GM19468 (cell line): ENCODE data around the gene VWA5B2.
"Not testable (repeated sequence)": the region's sequence is repeated elsewhere in the genome, so short reads cannot be mapped to it uniquely, and the experiment has no call there.

ENCODE experiments used
- ATAC-seq: cut with Tn5 transposase; IDR thresholded peaks from one replicate; pipeline ENCODE4 v1.9.1; 2021; ENCODE audit warnings: mild to moderate bottlenecking, moderate library complexity, moderate number of reproducible peaks; ENCODE audit not compliant: unreplicated experiment; ENCODE audit errors: extremely low read depth

VWA5B2 gene

DNA sequence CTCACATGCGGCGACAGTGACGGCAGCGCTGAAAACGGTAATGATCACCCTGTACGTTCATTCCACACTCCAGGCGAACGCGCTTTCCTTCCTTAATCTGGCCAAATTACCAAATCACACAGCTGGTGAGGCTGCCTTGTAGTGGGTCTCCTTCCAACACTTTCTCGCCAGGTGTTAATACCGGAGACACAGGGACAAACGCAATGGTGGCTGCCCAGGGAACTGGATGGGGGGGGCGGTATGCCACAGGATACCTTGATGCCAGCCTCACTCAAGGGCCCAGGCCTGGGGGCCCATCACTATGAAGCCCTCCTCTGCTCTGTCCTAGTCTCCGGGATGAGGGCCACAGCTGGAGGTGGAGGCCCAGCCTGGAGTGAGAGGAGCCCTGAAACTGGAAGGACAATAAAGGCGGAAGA, 33.4 kb downstream of the VWA5B2 start:
- no peak for ATAC-seq

DNA sequence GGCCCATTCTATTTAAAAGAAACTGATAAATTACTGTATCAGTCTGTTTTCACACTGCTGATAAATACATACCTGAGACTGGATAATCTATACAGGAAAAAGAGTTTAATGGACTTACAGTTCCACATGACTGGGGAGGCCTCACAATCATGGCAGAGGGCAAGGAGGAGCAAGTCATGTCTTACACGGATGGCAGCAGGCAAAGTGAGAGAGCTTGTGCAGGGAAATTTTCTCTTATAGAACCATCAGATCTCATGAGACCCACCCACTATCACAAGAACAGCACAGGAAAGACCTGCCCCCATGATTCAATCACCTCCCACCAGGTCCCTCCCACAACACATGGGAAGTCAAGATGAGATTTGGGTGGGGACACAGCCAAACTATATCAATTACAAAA, 37.9 kb downstream of the VWA5B2 start:
- ATAC-seq = not testable (repeated sequence)

DNA sequence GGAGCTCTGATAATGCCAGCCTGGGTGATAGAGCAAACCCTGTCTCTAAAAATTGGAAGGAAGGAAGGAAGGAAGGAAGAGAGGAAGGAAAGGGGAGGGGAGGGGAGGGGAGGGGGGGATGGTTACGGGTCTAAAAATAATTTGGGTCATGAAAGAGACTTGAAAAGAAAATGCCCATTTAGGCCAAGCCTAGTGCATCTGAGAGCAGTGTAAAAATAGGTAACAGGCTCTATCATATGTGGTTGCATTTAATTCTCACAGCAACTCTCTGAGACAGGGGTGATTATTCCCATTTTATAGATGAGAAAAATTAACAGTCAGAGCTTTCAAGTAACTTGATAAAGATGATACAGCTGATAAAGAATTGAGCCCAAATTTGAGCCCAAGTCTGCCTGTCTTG, 42.9 kb downstream of the VWA5B2 start:
- no peak for ATAC-seq

DNA sequence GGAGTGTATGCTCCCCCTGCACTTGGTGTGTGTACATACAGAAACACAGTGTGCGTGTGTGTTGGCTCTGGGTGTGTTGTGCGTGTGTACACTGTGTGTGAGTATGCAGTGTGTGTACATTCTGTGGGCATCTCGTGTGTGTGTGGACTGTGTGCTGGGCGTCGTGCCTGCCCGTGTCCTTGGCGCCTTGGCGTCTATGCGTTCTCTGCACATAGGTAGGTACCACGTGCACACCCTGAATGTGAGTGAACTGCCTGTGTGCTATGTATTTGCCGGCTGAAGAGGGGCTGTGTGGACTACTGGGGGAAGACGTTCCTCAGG, 46.0 kb downstream of the VWA5B2 start:
- no peak for ATAC-seq

DNA sequence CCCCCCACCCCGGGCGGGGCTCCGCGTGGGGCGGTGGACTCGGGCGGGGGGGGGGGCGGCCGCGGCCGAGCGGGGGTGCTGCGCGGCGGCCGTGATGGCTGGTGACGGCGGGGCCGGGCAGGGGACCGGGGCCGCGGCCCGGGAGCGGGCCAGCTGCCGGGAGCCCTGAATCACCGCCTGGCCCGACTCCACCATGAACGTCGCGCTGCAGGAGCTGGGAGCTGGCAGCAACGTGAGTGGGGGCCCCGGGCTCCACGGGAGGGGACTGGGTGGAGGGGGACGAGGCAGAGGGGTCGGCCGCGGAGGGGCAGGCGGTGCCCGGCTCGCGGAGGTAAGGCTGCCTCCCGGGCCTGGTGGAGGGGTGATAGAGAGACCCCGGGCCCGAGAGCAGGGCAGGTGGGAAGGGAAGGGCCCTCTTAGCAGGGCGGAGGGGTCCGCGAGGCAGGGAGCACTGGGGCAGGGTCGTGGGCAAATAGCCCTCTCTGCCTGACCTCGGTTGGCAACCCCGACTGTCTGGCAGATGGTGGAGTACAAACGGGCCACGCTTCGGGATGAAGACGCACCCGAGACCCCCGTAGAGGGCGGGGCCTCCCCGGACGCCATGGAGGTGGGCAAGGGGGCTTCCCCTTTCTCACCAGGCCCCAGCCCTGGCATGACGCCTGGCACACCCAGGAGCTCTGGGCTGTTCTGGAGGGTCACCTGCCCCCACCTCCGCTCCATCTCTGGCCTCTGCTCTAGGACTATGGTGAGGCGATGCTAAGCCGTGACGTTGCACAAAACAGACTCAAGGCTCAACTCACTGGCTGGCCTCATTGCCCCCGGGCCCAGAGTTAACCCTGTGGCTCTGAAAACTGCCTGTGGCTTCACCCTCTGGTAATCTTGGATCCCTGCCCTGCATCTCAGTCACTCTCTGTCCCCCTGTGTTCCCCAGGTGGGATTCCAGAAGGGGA, 46.9 kb downstream of the VWA5B2 start, which contains the start of gene ECE2:
Gene ECE2 (plus strand): TSS at position 62 of the 950 bp plus-strand sequence. CDS start 132 bp downstream, at position 194.
- no peak for ATAC-seq

DNA sequence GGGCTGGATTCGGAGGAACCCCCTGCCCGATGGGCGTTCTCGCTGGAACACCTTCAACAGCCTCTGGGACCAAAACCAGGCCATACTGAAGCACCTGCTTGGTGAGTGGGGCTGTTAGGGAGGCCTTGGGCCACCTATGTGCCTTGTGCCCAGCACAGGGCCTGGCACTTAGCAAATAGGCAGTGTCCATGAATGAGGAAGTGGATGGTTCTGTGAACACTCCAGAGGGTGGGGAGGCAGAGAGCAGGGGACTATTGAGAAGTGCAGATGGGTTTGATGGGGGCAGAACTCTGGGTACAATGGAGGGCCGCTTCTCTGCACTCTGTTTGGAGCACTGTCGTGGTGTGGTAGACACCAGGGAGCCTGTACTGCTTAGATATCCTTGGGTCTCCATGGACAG, 48.0 kb downstream of the VWA5B2 start:
- ATAC-seq = no peak

DNA sequence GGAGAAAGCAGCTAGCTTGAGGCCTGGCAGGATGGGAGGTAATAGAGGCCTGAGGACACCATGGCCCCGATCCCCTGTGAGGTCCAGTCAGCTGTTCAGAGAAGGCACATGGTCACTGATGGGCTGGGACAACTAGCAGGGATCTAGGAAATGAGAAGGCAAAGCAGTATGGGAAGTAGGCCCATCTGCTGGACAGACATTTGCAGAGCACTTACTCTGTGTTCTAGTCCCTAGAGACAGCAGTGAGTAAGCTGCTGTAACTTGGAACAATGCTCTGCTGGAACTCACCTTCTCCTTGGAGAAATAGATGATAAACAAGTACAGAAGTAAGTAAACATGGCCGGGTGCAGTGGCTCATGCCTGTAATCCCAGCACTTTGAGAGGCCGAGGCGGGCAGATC, 53.6 kb downstream of the VWA5B2 start:
- no peak for ATAC-seq

DNA sequence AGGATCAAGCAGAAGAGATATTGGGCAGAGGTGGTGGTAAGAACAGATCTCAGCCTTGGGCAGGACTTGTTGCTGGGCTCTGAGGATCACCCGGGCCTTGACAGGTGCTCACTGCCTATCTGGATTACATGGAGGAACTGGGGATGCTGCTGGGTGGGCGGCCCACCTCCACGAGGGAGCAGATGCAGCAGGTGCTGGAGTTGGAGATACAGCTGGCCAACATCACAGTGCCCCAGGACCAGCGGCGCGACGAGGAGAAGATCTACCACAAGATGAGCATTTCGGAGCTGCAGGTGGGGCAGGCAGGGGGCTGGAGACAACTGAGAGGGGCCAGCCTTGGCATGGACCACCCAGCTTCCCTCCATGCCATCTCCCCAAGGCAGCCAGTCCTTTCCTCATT, 54.3 kb downstream of the VWA5B2 start:
- ATAC-seq = no peak

DNA sequence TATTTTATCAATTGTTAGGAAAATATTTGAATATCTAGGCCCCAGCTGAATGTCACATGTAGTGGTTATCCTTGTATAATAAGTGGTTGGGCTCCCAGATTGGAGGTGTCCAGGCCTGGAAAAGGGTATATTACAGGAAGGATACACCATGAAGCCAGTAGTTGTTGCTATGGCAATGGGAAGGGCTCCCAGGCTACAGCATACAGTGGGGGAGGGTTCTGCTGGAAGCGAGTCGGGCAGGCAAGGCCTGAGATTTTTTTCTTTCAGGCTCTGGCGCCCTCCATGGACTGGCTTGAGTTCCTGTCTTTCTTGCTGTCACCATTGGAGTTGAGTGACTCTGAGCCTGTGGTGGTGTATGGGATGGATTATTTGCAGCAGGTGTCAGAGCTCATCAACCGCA, 55.3 kb downstream of the VWA5B2 start:
- no peak for ATAC-seq

DNA sequence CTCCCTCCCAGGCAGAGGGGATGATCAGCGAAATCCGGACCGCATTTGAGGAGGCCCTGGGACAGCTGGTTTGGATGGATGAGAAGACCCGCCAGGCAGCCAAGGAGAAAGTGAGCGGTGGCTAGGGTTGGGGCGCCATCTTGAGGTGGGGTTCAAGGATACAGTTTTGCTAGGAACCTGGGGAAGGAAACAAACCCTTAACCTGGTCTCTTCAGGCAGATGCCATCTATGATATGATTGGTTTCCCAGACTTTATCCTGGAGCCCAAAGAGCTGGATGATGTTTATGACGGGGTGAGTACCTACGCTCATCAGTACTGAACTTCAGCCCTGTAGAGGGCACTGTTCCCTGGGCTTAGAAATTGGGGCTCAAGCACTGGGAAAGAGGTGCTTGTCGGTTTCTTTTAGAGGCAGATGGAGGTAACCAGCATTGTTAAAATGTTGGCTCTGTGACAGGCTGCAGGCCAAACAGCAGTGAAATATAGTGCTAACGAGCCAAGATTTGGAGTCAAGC, 60.1 kb downstream of the VWA5B2 start:
- no peak for ATAC-seq

DNA sequence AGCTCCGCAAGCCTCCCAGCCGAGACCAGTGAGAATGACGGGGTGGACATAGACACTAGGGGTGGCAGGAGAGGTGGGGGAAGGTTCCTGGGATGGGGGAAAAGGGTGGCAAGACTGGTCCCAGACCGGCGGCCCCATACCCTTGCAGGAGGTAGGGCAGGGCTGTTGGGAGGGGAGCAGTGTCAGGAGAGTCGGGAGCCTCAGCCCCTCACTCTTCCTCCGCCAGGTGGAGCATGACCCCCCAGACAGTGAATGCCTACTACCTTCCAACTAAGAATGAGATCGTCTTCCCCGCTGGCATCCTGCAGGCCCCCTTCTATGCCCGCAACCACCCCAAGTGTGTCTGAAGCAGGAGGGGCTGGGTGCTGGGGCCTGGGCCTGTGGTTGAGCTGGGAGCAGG, 60.9 kb downstream of the VWA5B2 start:
- ATAC-seq = no peak

DNA sequence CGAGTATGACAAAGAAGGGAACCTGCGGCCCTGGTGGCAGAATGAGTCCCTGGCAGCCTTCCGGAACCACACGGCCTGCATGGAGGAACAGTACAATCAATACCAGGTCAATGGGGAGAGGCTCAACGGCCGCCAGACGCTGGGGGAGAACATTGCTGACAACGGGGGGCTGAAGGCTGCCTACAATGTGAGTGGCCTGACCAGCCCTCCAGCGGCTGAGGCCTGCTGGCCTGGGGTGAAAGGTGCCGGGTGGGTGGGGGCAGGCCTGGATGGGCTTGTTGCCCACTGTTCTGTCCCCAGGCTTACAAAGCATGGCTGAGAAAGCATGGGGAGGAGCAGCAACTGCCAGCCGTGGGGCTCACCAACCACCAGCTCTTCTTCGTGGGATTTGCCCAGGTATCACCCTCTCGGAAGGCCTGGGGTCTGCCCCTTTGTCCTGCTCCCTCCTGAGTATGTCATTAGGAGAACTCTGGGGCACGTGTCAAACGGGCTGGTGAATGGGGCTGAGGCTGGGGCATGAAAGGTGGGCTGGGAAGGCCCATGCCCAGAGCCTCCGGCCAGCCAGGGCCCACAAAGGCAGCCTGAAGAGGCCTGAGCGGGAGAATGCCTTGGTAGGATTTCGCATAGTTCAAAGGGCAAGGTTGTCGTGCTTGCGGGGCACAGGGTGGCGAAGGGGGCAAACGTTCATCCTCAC, 61.8 kb downstream of the VWA5B2 start:
- ATAC-seq = no peak
